KMS-11 (cell line): ENCODE measurements around the gene SDF2L1.
A peak's percentile ranks its signal among the peaks of the same experiment; 100 is the strongest.
"Not testable (repeated sequence)": the region's sequence is repeated elsewhere in the genome, so short reads cannot be mapped to it uniquely, and the experiment has no call there.

ENCODE experiments used
- H2AFZ ChIP-seq: fragments of 200-600 bp; sonication (generic); 2 replicates; pipeline ENCODE4 v1.6.1; 2016; ENCODE audit warnings: antibody characterized with exemption, mixed run types, low read depth
- H3K27ac ChIP-seq: fragments of 200-600 bp; sonication (generic); 2 replicates; pipeline ENCODE4 v1.6.1; 2016; ENCODE audit warnings: mild to moderate bottlenecking, mixed run types
- H3K27me3 ChIP-seq: fragments of 200-600 bp; sonication (generic); 2 replicates; pipeline ENCODE4 v1.6.1; 2017; ENCODE audit warnings: mild to moderate bottlenecking, low read depth, mixed run types, moderate library complexity; ENCODE audit not compliant: insufficient read depth
- H3K36me3 ChIP-seq: fragments of 200-600 bp; sonication (generic); 2 replicates; pipeline ENCODE4 v1.6.1; 2017; ENCODE audit warnings: mild to moderate bottlenecking, mixed run types; ENCODE audit not compliant: insufficient read depth
- H3K4me1 ChIP-seq: fragments of 200-600 bp; sonication (generic); 2 replicates; pipeline ENCODE4 v1.6.1; 2016; ENCODE audit warnings: mild to moderate bottlenecking, low read depth, mixed run types; ENCODE audit not compliant: poor library complexity, severe bottlenecking
- H3K4me2 ChIP-seq: fragments of 200-600 bp; sonication (generic); 2 replicates; pipeline ENCODE4 v1.7.0; 2016; ENCODE audit warnings: mild to moderate bottlenecking, mixed run types
- H3K4me3 ChIP-seq: fragments of 200-600 bp; sonication (generic); IDR thresholded peaks from 2 replicates; pipeline ENCODE4 v1.6.1; 2017; ENCODE audit warnings: low read depth, low read length, mixed read lengths; ENCODE audit not compliant: insufficient read depth
- H3K79me2 ChIP-seq: fragments of 200-600 bp; sonication (generic); 2 replicates; pipeline ENCODE4 v1.6.1; 2016; ENCODE audit warnings: low read depth, mixed run types; ENCODE audit not compliant: insufficient read depth
- H3K9ac ChIP-seq: fragments of 200-600 bp; sonication (generic); 2 replicates; pipeline ENCODE4 v1.6.1; 2016; ENCODE audit warnings: mild to moderate bottlenecking, mixed run types
- H4K20me1 ChIP-seq: fragments of 200-600 bp; sonication (generic); 2 replicates; pipeline ENCODE4 v1.6.1; 2016; ENCODE audit warnings: mild to moderate bottlenecking, mixed run types; ENCODE audit not compliant: insufficient read depth
- TF ChIP-seq, protein P1 (sequence below): fragments of 200-600 bp; sonication (generic); conservative IDR thresholded peaks from 2 replicates; pipeline ENCODE4 v1.6.1; 2017; ENCODE audit warnings: low read depth, mild to moderate bottlenecking, antibody characterized with exemption, low read length, moderate library complexity, mixed read lengths

SDF2L1 gene

GRCh38 chr22:21640810-21641209 is 1.3 kb upstream of the SDF2L1 start:
- Histone ChIP-seq H3K27ac (no peak overlapping the region), H3K4me1 (peaks cover 15% of the 10 kb centered on the region), H2AFZ (no peak overlapping the region), H3K27me3 (no peaks in the 10 kb centered on the region), H3K4me3 (no peak overlapping the region), H3K9ac (peak overlapping the region; percentile 100; the same call in 1 of the 2 replicates), H4K20me1 (no peaks in the 10 kb centered on the region), H3K4me2 (peak overlapping the region; percentile 80; the same call in 1 of the 2 replicates), H3K79me2 (peaks cover 20% of the 10 kb centered on the region), H3K36me3 (peaks cover 5% of the 10 kb centered on the region; the same call in 1 of the 2 replicates)
- TF ChIP-seq, protein P1, sequence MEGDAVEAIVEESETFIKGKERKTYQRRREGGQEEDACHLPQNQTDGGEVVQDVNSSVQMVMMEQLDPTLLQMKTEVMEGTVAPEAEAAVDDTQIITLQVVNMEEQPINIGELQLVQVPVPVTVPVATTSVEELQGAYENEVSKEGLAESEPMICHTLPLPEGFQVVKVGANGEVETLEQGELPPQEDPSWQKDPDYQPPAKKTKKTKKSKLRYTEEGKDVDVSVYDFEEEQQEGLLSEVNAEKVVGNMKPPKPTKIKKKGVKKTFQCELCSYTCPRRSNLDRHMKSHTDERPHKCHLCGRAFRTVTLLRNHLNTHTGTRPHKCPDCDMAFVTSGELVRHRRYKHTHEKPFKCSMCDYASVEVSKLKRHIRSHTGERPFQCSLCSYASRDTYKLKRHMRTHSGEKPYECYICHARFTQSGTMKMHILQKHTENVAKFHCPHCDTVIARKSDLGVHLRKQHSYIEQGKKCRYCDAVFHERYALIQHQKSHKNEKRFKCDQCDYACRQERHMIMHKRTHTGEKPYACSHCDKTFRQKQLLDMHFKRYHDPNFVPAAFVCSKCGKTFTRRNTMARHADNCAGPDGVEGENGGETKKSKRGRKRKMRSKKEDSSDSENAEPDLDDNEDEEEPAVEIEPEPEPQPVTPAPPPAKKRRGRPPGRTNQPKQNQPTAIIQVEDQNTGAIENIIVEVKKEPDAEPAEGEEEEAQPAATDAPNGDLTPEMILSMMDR = no peak

- TF ChIP-seq, protein P1 = no peak; the same call in 1 of the 2 replicates
- peak overlapping the region; percentile 60 for H2AFZ ChIP-seq
- peaks cover 20% of the 10 kb centered on the region for H3K79me2 ChIP-seq
- no peak overlapping the region for H3K4me3 ChIP-seq
- peaks cover 19% of the 10 kb centered on the region for H3K4me1 ChIP-seq
- peak overlapping the region; percentile 93 for H3K27ac ChIP-seq
- H3K27me3 ChIP-seq = no peaks in the 10 kb centered on the region
- H3K4me2 ChIP-seq = peak overlapping the region; percentile 80
- H4K20me1 ChIP-seq = no peaks in the 10 kb centered on the region
- H3K36me3 ChIP-seq = peaks cover 5% of the 10 kb centered on the region; the same call in 1 of the 2 replicates
- H3K9ac ChIP-seq = peak overlapping the region; percentile 100
These were observed 699 bp upstream of the SDF2L1 start for GRCh38 chr22:21641417-21641788.

DNA sequence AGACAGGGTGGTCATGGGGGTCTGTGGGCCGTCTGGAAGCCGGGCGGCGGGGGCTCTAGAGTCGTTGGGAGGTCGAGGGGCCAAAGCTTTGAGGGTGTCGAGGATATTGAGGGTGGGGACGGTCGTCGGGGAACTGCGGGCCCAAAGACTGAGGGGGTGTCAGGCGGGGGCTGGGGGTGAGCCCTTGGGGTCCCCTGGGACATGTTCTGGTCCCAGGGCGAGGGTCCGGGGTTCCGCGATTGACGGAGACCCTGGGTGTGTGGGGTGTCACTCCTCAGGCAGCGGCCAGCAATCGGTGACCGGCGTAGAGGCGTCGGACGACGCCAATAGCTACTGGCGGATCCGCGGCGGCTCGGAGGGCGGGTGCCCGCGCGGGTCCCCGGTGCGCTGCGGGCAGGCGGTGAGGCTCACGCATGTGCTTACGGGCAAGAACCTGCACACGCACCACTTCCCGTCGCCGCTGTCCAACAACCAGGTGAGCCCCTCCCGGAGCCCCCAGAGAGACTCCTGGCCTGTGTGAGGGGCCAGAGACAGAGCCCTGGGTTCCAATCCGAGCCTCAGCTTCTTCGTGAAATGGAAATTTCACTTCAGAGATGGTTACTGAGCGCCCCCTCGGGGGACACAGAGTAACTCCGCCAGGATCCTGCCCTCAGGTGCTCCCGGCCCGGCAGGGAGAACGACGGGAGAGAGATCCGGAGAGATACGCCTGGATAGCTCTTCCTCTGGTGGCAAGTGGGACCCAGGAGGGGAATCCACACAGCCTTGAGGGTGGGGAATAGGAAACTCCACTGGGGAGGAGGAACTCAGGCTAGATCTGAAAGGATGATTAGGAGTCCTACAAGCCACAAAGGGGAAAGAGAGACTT is 714 bp downstream of the SDF2L1 start:
- no peaks in the 10 kb centered on the region for H4K20me1 ChIP-seq
- peak overlapping the region; percentile 64; the same call in 1 of the 2 replicates for H2AFZ ChIP-seq
- TF ChIP-seq, protein P1 = peak; percentile 75

GRCh38 chr22:21643533-21644357 is 1.6 kb downstream of the SDF2L1 start:
- H3K4me3 ChIP-seq = no peak overlapping the region
- H3K27me3 ChIP-seq = no peaks in the 10 kb centered on the region
- H3K4me2 ChIP-seq = peak overlapping the region; percentile 85
- peaks cover 5% of the 10 kb centered on the region; the same call in 1 of the 2 replicates for H3K36me3 ChIP-seq
- H3K79me2 ChIP-seq = peaks cover 26% of the 10 kb centered on the region
- H3K4me1 ChIP-seq = peaks cover 29% of the 10 kb centered on the region
- H3K9ac ChIP-seq = peak overlapping the region; percentile 100; the same call in 1 of the 2 replicates
- no peaks in the 10 kb centered on the region for H4K20me1 ChIP-seq
- TF ChIP-seq, protein P1 = no peak
- H3K27ac ChIP-seq = peak overlapping the region; percentile 93; the same call in 1 of the 2 replicates
- H2AFZ ChIP-seq = no peak overlapping the region

More for the DNA sequence above, 714 bp downstream of the SDF2L1 start:
- Histone ChIP-seq H3K27me3 (no peaks in the 10 kb centered on the region), H3K79me2 (peaks cover 26% of the 10 kb centered on the region), H3K27ac (peak overlapping the region; percentile 93), H3K9ac (peak overlapping the region; percentile 100), H3K4me3 (no peak overlapping the region), H3K4me1 (peaks cover 27% of the 10 kb centered on the region), H3K4me2 (peak overlapping the region; percentile 85), H3K36me3 (peaks cover 5% of the 10 kb centered on the region; the same call in 1 of the 2 replicates)

GRCh38 chr22:21645513-21645912 is 3.4 kb downstream of the SDF2L1 start:
- H4K20me1 ChIP-seq, H3K27me3 ChIP-seq, H3K4me3 ChIP-seq, H3K36me3 ChIP-seq, H3K9ac ChIP-seq, H3K27ac ChIP-seq, H2AFZ ChIP-seq, H3K4me2 ChIP-seq: not testable (repeated sequence)
- Histone ChIP-seq H3K4me1 (peaks cover 45% of the 10 kb centered on the region), H3K79me2 (peaks cover 26% of the 10 kb centered on the region)
